ENCODE measurements around the gene RBM33.
"Not testable (repeated sequence)": the region's sequence is repeated elsewhere in the genome, so short reads cannot be mapped to it uniquely, and the experiment has no call there.

RBM33 gene

DNA sequence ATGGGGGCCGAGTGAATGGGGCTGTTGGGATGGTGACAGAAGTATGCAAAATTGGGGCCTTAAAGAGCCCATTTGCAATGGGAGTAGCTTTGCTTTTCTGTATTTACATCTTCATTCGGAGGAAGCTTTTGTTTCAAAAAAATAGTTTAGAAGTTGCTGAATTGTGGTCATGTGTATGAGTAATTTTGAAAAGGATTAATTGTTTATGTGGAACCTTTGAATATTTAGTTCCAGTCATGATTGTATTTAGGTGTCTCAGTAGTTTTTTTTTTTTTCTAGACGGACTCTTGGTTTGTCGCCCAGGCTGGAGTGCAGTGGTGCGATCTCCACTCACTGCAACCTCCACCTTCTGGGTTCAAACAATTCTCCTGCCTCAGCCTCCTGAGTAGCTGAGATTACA, 37.2 kb downstream of the RBM33 start:
- TF ChIP-seq, protein P1, sequence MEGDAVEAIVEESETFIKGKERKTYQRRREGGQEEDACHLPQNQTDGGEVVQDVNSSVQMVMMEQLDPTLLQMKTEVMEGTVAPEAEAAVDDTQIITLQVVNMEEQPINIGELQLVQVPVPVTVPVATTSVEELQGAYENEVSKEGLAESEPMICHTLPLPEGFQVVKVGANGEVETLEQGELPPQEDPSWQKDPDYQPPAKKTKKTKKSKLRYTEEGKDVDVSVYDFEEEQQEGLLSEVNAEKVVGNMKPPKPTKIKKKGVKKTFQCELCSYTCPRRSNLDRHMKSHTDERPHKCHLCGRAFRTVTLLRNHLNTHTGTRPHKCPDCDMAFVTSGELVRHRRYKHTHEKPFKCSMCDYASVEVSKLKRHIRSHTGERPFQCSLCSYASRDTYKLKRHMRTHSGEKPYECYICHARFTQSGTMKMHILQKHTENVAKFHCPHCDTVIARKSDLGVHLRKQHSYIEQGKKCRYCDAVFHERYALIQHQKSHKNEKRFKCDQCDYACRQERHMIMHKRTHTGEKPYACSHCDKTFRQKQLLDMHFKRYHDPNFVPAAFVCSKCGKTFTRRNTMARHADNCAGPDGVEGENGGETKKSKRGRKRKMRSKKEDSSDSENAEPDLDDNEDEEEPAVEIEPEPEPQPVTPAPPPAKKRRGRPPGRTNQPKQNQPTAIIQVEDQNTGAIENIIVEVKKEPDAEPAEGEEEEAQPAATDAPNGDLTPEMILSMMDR (conservative IDR thresholded peaks at IDR 0.05; ENCODE audit: low read depth, low read length) = no peak
- no peak for DNase-seq (ENCODE audit: low read depth)
- H3K4me3 ChIP-seq (ENCODE audit: low read length) = no peak overlapping the region

GRCh38 chr7:155682484-155682883, 38.0 kb downstream of the RBM33 start:
- TF ChIP-seq, protein P1 (conservative IDR thresholded peaks at IDR 0.05; ENCODE audit: low read depth, low read length) = no peak
- DNase-seq (ENCODE audit: low read depth) = no peak
- H3K4me3 ChIP-seq (ENCODE audit: low read length) = no peak overlapping the region

- H3K4me3 ChIP-seq (ENCODE audit: low read length) = no peak overlapping the region
- no peak for DNase-seq (ENCODE audit: low read depth)
- TF ChIP-seq, protein P1 (conservative IDR thresholded peaks at IDR 0.05; ENCODE audit: low read depth, low read length) = no peak
Measured at GRCh38 chr7:155683098-155683497, 38.6 kb downstream of the RBM33 start.

DNA sequence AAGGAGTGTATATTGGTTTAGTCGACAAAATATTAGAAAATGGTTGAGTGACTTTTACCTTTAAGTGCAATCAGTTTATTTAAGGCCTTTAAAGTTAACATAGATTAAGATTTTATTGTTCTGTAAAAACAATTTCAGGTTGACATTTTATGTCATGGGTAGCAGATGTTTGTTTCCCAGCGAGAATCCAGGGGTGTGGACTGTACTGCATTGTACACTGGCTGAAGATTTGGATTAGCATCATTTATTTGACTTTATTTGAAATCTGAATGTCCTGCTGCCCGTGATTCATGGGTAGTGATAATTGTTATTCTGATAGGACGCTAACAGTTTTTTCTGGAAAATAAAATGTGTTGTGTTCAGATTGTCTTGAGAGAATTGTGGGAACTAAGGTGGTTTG, 39.3 kb downstream of the RBM33 start:
- DNase-seq (ENCODE audit: low read depth) = no peak
- TF ChIP-seq, protein P1 (conservative IDR thresholded peaks at IDR 0.05; ENCODE audit: low read depth, low read length) = no peak

GRCh38 chr7:155684543-155684942, 40.1 kb downstream of the RBM33 start:
- TF ChIP-seq, protein P1 (conservative IDR thresholded peaks at IDR 0.05; ENCODE audit: low read depth, low read length) = no peak
- no peak for DNase-seq (ENCODE audit: low read depth)
- H3K4me3 ChIP-seq (ENCODE audit: low read length) = no peak overlapping the region

More for the DNA sequence above, 39.3 kb downstream of the RBM33 start:
- H3K4me3 ChIP-seq (ENCODE audit: low read length) = no peak overlapping the region

GRCh38 chr7:155685070-155685790, 40.8 kb downstream of the RBM33 start:
- DNase-seq (ENCODE audit: low read depth) = no peak
- TF ChIP-seq, protein P1 (conservative IDR thresholded peaks at IDR 0.05; ENCODE audit: low read depth, low read length) = no peak

DNA sequence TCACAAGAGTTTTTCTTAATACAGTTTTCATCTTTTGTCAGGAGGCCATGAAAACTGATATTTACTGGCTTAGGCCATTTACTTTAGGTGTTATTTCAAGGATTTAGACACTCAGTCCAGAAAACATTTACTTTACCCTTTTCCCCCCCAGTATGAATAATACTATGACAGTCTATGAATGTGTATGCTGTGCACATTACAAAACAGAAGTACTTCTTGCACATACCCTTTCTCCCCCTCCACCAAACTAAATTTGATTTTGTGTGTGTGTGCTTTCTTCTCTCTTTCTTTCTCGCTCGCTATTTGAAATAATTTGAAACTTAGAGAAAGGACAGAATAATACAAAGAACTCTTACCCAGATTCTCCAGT, 41.3 kb downstream of the RBM33 start:
- TF ChIP-seq, protein P1 (conservative IDR thresholded peaks at IDR 0.05; ENCODE audit: low read depth, low read length) = no peak
- no peak overlapping the region for H3K4me3 ChIP-seq (ENCODE audit: low read length)
- DNase-seq (ENCODE audit: low read depth) = no peak

More at GRCh38 chr7:155685070-155685790, 40.8 kb downstream of the RBM33 start:
- H3K4me3 ChIP-seq (ENCODE audit: low read length) = no peak overlapping the region

- H3K4me3 ChIP-seq (ENCODE audit: low read length) = not testable (repeated sequence)
Measured at GRCh38 chr7:155686620-155687324, 42.3 kb downstream of the RBM33 start.

GRCh38 chr7:155688237-155688636, 43.8 kb downstream of the RBM33 start:
- not testable (repeated sequence) for H3K4me3 ChIP-seq (ENCODE audit: low read length); DNase-seq (ENCODE audit: low read depth)

More at GRCh38 chr7:155686620-155687324, 42.3 kb downstream of the RBM33 start:
- not testable (repeated sequence) for DNase-seq (ENCODE audit: low read depth)

DNA sequence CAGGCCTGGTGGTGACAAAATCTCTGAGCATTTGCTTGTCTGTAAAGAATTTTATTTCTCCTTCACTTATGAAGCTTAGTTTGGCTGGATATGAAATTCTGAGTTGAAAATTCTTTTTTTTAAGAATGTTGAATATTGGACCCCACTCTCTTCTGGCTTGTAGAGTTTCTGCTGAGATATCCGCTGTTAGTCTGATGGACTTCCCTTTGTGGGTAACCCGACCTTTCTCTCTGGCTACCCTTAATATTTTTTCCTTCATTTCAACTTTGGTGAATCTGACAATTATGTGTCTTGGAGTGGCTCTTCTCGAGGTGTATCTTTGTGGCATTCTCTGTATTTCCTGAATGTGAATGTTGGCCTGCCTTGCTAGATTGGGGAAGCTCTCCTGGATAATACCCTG, 46.2 kb downstream of the RBM33 start:
- not testable (repeated sequence) for H3K4me3 ChIP-seq (ENCODE audit: low read length); DNase-seq (ENCODE audit: low read depth)

All from retinal pigment epithelial cell (primary cell).